ENCODE data around the gene DYNC1H1.

DNA sequence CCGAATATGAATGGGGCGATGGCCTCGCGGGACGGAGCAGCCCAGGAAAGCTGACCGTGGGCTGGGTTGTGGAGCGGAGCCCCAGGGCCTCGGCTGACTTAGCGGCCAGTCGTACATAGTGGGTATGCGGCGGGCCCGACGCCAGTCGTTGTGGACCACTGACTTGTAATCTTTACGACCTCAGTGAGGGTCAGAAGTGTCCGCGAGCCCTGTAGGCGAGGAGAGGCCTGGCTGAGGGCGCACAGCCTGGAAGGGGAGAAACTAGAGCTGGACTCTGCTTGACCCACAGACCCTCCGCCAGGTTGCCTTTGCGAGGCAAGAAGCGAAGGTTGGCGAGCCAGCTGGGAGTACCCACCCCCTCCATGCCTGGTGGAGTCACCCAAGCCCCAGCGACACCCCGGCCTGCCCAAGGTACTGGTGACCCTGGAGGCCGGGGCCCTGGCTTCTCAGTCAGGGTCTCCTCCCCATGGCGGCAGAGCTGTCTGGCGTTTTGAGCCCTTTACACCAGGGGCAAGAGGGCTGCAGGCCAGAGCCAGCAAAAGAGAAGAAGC, 15.6 kb upstream of the DYNC1H1 start:
- TF ChIP-seq, protein P1, sequence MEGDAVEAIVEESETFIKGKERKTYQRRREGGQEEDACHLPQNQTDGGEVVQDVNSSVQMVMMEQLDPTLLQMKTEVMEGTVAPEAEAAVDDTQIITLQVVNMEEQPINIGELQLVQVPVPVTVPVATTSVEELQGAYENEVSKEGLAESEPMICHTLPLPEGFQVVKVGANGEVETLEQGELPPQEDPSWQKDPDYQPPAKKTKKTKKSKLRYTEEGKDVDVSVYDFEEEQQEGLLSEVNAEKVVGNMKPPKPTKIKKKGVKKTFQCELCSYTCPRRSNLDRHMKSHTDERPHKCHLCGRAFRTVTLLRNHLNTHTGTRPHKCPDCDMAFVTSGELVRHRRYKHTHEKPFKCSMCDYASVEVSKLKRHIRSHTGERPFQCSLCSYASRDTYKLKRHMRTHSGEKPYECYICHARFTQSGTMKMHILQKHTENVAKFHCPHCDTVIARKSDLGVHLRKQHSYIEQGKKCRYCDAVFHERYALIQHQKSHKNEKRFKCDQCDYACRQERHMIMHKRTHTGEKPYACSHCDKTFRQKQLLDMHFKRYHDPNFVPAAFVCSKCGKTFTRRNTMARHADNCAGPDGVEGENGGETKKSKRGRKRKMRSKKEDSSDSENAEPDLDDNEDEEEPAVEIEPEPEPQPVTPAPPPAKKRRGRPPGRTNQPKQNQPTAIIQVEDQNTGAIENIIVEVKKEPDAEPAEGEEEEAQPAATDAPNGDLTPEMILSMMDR (IDR thresholded peaks at IDR 0.05) = no peak
- no peak for TF ChIP-seq EZH2 (IDR thresholded peaks at IDR 0.05; ENCODE audit: borderline replicate concordance, insufficient read depth, low read depth, low read length, poor library complexity, severe bottlenecking)
